Right atrium auricular region (tissue), 2 donors: ENCODE data around the gene LUC7L3. TPM values are rescaled to one million over a fixed set of nuclear protein-coding genes. Genes with fewer than 3 reads are reported as not detected.

Experiments used
- microRNA-seq, 2 donors: library from miRNA; unstranded; fragments of <30 nt; microRNA quantifications; one replicate each; pipeline ENCODE4, GENCODE V29; 2016 to 2017; ENCODE audit warnings: borderline number of aligned reads in 2 of 2, borderline replicate concordance in 1 of 2
- total RNA-seq, 2 donors: library from RNA; depleted of rRNA; stranded (reverse); fragments of >200 nt; gene quantifications; one replicate each; pipeline ENCODE4 v1.1.0, GENCODE V29; 2016

LUC7L3 gene
- total RNA-seq, 2 donors from 2014 or later: 19.6 to 31.3 TPM

Small RNAs within 50 kb of the gene (microRNA-seq; reads per million reads assigned to microRNA genes)
- 0 reads per million in 2 donors for gene MIR8059

Other genes with a start within 250 kb of the LUC7L3 start
- gene RSAD1, start 240.7 kb upstream of the LUC7L3 start, total RNA-seq: 10 to 100 TPM; 19.1 to 19.3 TPM
- gene MYCBPAP, start 211.2 kb upstream of the LUC7L3 start, total RNA-seq: under 1 TPM; 0.16 to 0.19 TPM
- 10 to 100 TPM in 1 of 2 donors, 1 to 10 TPM in 1; 4.5 to 13.3 TPM for gene EPN3, start 186.9 kb upstream of the LUC7L3 start, total RNA-seq
- 10 to 100 TPM; 42.8 to 59.3 TPM for gene SPATA20, start 172.4 kb upstream of the LUC7L3 start, total RNA-seq
- gene CACNA1G, start 158.9 kb upstream of the LUC7L3 start, total RNA-seq: 1 to 10 TPM; 4.3 to 6.2 TPM
- gene ABCC3, start 84.7 kb upstream of the LUC7L3 start, total RNA-seq: 1 to 10 TPM; 1.4 to 4.5 TPM
- gene ANKRD40, start 11.7 kb upstream of the LUC7L3 start, total RNA-seq: 10 to 100 TPM; 30.5 to 33.8 TPM
- not detected for gene ANKRD40CL, start 47.9 kb downstream of the LUC7L3 start, total RNA-seq
- under 1 TPM; 0.26 to 0.31 TPM for gene WFIKKN2, start 116.0 kb downstream of the LUC7L3 start, total RNA-seq
- gene TOB1, start 146.8 kb downstream of the LUC7L3 start, total RNA-seq: 10 to 100 TPM; 29.0 to 31.0 TPM